Ovary (tissue), 3 donors: ENCODE measurements around the gene HMMR.

Experiments used
- POLR2A ChIP-seq: fragments of 450-650 bp; IDR thresholded peaks from one replicate; pipeline ENCODE4 v1.6.1; 2017; ENCODE audit warnings: antibody characterized with exemption, mild to moderate bottlenecking, moderate library complexity
- TF ChIP-seq, protein P1 (sequence below), 3 donors: fragments of 450-650 bp in 2 of 3; fragments of 200-600 bp in 1 of 3; IDR thresholded peaks; one replicate each; pipeline versions ENCODE4 v1.5.1 to v1.8.0; 2016 to 2022; ENCODE audit warnings: antibody characterized with exemption in 3 of 3, mild to moderate bottlenecking in 1 of 3
- donor health status: DM: no; HTN: no; CAD: no.

- TF ChIP-seq, protein P1, sequence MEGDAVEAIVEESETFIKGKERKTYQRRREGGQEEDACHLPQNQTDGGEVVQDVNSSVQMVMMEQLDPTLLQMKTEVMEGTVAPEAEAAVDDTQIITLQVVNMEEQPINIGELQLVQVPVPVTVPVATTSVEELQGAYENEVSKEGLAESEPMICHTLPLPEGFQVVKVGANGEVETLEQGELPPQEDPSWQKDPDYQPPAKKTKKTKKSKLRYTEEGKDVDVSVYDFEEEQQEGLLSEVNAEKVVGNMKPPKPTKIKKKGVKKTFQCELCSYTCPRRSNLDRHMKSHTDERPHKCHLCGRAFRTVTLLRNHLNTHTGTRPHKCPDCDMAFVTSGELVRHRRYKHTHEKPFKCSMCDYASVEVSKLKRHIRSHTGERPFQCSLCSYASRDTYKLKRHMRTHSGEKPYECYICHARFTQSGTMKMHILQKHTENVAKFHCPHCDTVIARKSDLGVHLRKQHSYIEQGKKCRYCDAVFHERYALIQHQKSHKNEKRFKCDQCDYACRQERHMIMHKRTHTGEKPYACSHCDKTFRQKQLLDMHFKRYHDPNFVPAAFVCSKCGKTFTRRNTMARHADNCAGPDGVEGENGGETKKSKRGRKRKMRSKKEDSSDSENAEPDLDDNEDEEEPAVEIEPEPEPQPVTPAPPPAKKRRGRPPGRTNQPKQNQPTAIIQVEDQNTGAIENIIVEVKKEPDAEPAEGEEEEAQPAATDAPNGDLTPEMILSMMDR (IDR thresholded peaks at IDR 0.05) = no peak
- TF ChIP-seq POLR2A = no peak
Observed at GRCh38 chr5:163475411-163475810, 15.0 kb downstream of the HMMR start.
